HK-2 (cell line): ENCODE measurements around the gene BPIFB2.
"Not testable (repeated sequence)": the region's sequence is repeated elsewhere in the genome, so short reads cannot be mapped to it uniquely, and the experiment has no call there.

Experiments
- DNase-seq: peaks from one replicate; pipeline ENCODE4 v3.0.0-alpha.2; 2018; ENCODE audit not compliant: unreplicated experiment

The BPIFB2 gene

GRCh38 chr20:33007376-33008335, at the start of gene BPIFB2:
Gene BPIFB2, plus strand, starts transcription at chr20:33007704. Its CDS starts 871 bp downstream, at chr20:33008575.
- no peak for DNase-seq

- DNase-seq = no peak
Observed at GRCh38 chr20:32958574-32958973, 48.9 kb upstream of the BPIFB2 start.

- no peak for DNase-seq
Observed at GRCh38 chr20:32959351-32960221, 47.9 kb upstream of the BPIFB2 start.

- no peak for DNase-seq
Observed at GRCh38 chr20:32960222-32960518, 47.3 kb upstream of the BPIFB2 start.

- DNase-seq = no peak
Observed at GRCh38 chr20:32960849-32961731, 46.4 kb upstream of the BPIFB2 start.

- no peak for DNase-seq
Observed at GRCh38 chr20:32962053-32962452, 45.5 kb upstream of the BPIFB2 start.

GRCh38 chr20:32962646-32963045, 44.9 kb upstream of the BPIFB2 start:
- not testable (repeated sequence) for DNase-seq

- no peak for DNase-seq
Observed at GRCh38 chr20:32963176-32963575, 44.3 kb upstream of the BPIFB2 start.

- DNase-seq = no peak
Observed at GRCh38 chr20:32964575-32964974, 42.9 kb upstream of the BPIFB2 start.

GRCh38 chr20:32965115-32965514, 42.4 kb upstream of the BPIFB2 start:
- DNase-seq = no peak

- DNase-seq = no peak
Observed at GRCh38 chr20:32965581-32966373, 41.7 kb upstream of the BPIFB2 start.

- no peak for DNase-seq
Observed at GRCh38 chr20:32966382-32966781, 41.1 kb upstream of the BPIFB2 start.

- no peak for DNase-seq
Observed at GRCh38 chr20:32966881-32967781, 40.4 kb upstream of the BPIFB2 start.

GRCh38 chr20:32967961-32968457, 39.5 kb upstream of the BPIFB2 start:
- DNase-seq = no peak

GRCh38 chr20:32968478-32969241, 38.8 kb upstream of the BPIFB2 start:
- no peak for DNase-seq

- no peak for DNase-seq
Observed at GRCh38 chr20:32969356-32970114, 38.0 kb upstream of the BPIFB2 start.

GRCh38 chr20:32970115-32970972, 37.2 kb upstream of the BPIFB2 start:
- no peak for DNase-seq
